Measurements from ENCODE around the gene S100B.

S100B gene

DNA sequence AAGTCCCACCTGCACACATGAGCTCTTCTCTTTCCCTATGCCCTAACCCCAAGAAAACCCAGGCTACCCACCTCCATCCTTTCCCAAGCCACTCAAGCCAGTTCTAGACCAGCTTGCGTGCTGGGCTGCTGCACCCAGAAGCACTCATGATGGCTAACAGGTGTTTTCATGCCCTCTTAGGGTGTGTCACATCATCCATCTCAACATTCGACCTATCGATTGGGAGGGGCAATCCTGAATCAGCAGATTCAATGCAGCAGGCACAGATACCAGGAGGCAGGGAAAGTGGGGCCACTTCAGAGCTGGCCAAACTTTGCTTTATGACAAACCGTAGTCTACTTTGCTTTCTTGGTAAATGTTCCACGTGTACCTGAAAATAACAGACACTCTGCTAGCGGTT, 24.0 kb upstream of the S100B start:
- DNase-seq (ENCODE audit: low spot score) = no peak
- FAIRE-seq = no peak

DNA sequence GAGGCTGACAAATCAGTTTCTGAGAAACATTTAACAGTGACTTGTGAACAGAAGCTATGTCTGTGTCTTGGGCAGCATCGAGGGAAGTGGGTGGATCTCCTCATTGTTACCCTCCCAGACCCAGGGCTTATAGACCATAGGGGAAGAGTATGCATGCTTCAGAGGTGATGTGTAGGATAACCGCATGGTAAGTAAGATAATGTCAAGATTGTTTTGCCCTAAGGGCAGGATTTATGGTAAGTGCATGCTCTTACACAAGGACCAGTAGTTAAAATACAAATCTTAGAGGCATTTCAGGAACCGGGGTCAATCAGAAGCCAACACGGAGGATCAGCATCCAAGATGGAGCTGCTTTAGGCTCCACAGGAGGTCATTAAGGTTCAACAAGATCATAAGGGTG, 22.8 kb upstream of the S100B start:
- FAIRE-seq = no peak
- DNase-seq (ENCODE audit: low spot score) = no peak

GRCh38 chr21:46626975-46627501, 22.2 kb upstream of the S100B start:
- no peak for FAIRE-seq
- DNase-seq (ENCODE audit: low spot score) = no peak

DNA sequence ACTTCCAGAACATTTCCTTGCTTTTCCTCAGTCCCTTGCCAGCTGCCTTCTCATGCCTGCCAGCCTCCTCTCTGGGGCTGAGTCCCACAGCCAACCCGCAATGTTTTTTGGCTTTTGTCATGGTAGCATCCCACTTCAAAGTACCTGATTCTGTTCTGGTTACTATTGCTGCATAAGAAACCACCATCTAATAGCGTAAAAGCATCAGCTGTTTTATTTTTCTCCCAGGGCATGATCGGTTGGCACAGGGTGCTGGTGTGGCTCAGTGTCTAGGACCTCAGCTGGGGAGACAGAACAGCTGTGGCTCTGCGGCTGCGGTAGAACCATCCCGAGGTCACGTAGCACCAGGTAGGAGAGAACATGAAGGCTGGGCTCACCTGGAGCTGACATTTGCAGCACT, 21.7 kb upstream of the S100B start:
- FAIRE-seq = no peak
- DNase-seq (ENCODE audit: low spot score) = no peak

DNA sequence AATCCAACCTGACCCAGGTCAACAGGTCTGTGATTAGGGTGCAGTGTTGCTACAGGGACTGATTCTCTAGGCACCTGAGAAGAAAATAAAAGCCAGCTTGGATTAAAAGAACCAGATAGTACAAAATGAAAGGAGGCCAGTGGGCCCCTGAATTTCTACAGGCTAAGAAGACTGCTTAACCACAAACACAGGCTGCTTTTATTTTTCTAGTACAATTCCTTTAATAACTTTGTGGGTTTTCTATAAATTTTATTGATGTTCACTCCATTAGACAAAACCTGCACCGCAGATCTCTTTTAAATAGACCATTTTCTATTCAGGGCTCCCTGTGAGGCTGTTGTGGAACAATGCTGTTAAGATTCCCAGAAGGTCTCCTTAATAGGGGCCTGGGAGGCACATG, 20.9 kb upstream of the S100B start:
- no peak for FAIRE-seq

DNA sequence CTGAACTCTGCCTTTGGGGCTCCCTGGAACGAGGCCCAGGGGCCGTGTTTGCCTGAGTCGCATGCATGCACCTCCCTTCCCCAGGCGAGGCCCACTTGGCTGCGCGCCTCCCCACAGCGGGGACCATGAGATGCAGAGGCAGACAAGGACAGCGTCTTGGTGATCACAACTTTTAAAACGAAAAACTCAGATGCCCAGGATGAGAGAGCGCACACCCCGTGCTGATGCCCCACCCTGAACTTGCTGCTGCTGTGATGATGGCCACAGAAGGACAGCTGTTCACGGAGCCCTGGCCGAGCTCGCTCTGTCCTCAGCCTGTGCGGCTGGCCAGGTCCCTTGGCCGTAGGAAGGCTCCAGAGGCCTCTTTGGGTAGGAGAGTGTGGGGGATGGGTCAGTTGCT, 19.2 kb upstream of the S100B start:
- FAIRE-seq = no peak
- no peak for DNase-seq (ENCODE audit: low spot score)

More for the DNA sequence above, 20.9 kb upstream of the S100B start:
- DNase-seq (ENCODE audit: low spot score) = no peak

- FAIRE-seq = no peak
- DNase-seq (ENCODE audit: low spot score) = no peak
These were observed 17.3 kb upstream of the S100B start for GRCh38 chr21:46622226-46622625.

- no peak for DNase-seq (ENCODE audit: low spot score)
- no peak for FAIRE-seq
These were observed 16.7 kb upstream of the S100B start for GRCh38 chr21:46621457-46622182.

DNA sequence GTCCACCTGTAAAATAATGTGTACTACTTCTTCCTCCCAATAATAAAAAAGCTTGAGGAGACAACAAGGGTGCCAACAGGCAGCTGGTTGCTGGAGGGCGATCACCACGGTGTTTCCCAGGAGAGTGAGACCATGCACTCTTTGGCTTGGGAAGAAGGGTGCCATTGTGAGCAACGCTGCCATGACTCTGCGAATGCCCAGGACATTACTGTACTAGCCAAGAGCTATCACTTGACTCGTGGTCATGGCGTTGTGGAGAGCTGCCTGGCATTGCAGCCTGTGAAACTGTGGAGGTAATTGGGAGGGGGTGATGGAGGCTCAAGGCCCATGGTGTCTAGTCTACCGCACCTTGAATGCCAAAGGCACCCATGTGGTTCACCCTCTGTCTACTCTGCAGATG, 16.0 kb upstream of the S100B start:
- no peak for DNase-seq (ENCODE audit: low spot score)
- FAIRE-seq = no peak

DNA sequence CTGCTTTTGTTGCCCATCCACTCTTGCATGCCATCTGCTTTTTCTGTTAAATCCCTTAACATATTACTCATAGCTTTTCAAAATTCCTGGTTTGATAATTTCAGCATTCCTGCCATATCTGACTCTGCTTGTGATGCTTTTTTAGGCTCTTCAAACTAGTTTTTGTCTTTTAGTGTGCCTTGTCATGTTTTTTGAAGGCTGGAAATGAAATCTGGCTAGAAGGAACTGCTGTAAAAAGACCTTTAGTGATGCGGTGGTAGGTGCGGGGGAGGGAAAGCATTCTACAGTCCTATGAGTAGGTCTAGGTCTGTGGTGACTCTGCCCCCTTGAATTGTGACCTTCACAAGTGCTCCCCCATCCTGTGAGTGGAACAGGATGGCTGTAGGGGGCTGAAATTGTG, 15.0 kb upstream of the S100B start:
- no peak for FAIRE-seq
- DNase-seq (ENCODE audit: low spot score) = no peak

GRCh38 chr21:46618738-46619379, 14.0 kb upstream of the S100B start:
- FAIRE-seq = no peak
- no peak for DNase-seq (ENCODE audit: low spot score)

DNA sequence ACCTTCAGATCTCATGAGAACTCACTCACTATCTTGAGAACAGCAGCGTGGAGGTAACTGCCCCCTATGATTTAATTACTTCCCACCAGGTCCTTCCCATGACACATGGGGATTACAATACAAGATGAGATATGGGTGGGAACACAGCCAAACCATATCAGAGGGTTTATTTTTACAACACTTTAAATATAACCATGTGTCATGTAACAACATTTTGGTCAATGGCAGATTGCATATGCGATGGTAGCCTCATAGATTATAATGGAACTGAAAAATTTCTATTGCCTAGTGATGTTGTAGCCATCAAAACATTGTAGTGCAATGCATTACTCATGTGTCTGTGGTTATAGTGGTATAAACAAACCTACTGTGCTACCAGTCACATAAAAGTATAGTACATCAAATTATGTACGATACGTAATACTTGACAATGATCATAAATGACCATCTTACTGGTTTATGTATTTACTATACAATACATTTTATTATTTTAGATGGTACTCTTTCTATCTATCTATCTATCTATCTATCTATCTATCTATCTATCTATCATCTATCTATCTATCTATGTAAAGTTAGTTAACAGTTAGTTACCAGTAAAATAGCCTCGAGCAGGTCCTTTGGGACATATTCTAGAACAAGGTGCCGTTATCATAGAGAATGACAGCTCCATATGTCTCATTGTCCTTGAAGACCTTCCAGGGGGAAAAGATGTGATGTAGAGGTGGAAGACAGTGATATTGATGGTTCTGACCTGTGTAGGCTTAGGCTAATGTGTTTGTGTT, 12.6 kb upstream of the S100B start:
- DNase-seq (ENCODE audit: low spot score) (no peak), FAIRE-seq (no peak)

- FAIRE-seq (no peak), DNase-seq (ENCODE audit: low spot score) (no peak)
These were observed 11.8 kb upstream of the S100B start for GRCh38 chr21:46616656-46617055.

GRCh38 chr21:46616050-46616449, 11.2 kb upstream of the S100B start:
- DNase-seq (ENCODE audit: low spot score) (no peak), FAIRE-seq (no peak)

DNA sequence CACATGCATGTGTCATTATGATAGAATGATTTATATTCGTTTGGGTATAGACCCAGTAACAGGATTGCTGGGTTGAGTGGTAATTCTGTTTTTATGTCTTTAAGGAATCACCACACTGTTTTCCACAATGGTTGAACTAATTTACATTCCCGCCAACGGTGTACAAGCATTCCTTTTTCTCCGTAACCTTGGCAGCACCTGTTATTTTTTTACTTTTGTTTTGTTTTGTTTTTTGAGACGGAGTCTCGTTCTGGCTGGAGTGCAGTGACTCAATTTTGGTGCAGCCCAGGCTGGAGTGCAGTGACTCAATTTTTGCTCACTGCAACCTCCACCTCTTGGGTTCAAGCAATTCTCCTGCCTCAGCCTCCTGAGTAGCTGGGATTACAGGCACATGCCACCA, 8.5 kb upstream of the S100B start:
- FAIRE-seq (no peak), DNase-seq (ENCODE audit: low spot score) (no peak)

GRCh38 chr21:46610018-46610701, 5.3 kb upstream of the S100B start:
- FAIRE-seq (no peak), DNase-seq (ENCODE audit: low spot score) (no peak)

- FAIRE-seq (no peak), DNase-seq (ENCODE audit: low spot score) (no peak)
These were observed 3.8 kb upstream of the S100B start for GRCh38 chr21:46608672-46609111.

GRCh38 chr21:46607636-46608035, 2.8 kb upstream of the S100B start:
- no peak for DNase-seq (ENCODE audit: low spot score)
- no peak for FAIRE-seq

DNA sequence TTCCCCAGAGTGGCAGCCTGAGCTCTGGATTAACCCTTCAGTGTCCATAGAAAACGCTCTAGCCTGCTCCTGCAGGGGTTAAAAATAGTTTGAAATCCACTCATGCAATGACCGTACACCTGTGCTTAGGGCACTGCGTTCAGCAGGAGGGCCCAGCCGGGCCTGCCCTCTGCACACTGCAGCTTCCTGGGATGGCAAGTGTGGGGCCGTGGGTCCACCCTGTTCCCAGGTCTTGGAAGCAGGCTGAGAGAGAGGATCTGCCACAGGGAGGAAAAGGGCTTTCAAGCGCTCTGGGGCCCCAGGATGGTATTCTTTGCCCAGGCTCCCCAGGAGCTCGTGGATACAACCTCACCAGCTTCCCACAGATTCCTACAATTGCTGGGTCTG, 1.5 kb upstream of the S100B start:
- DNase-seq (ENCODE audit: low spot score) (no peak), FAIRE-seq (no peak)

GRCh38 chr21:46605767-46606426, 1.0 kb upstream of the S100B start:
- FAIRE-seq (no peak), DNase-seq (ENCODE audit: low spot score) (no peak)

DNA sequence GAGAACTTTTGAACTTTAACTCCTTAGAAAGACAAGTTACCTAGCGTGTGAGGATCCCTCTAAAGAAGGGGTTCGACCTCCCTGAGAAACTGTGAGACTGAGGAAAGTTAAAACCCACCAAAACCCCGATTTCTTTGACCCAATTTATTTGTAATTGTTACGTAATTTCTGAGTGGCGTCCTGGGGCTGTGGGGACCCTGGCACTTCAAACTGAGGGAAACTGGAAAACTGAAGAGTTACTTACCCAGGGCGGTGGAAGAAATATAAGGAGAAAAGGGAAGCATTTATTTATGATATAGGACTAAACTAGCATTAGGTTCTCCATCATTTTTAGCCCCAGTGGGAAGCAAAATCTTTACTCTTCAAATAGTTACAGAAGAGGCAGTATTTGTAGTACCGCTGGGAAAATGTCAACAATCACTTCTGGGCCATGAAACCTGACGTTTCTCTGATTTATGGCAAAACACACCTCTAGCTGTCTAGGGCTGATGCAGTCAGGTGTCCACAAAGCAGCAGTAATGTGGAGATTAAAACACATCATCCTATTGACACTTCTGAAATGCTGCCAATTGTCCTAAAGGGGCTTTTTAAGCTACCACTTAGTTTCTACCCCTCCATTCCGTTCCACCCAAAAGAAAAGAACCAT, 430 bp downstream of the S100B start:
- FAIRE-seq = no peak
- DNase-seq (ENCODE audit: low spot score) = no peak

Data from urothelium cell line (cell line).